Sigmoid colon (tissue), 7 donors: ENCODE measurements around the gene SERPINA6. TPM values are rescaled to one million over a fixed set of nuclear protein-coding genes. Genes with fewer than 3 reads are reported as not detected.
"Not testable (repeated sequence)": the region's sequence is repeated elsewhere in the genome, so short reads cannot be mapped to it uniquely, and the experiment has no call there.

Experiments
- DNase-seq: peaks from one replicate; pipeline ENCODE4 v3.0.0-alpha.2; 2019
- H3K27ac ChIP-seq, 4 donors: fragments of 200-600 bp; sonication (generic); one replicate each; pipeline ENCODE4 v1.5.1; 2016 to 2019; ENCODE audit warnings: mild to moderate bottlenecking in 1 of 4
- H3K27me3 ChIP-seq, 3 donors: fragments of 200-600 bp; sonication (generic); one replicate each; pipeline ENCODE4 v1.5.1; 2019; ENCODE audit warnings: mild to moderate bottlenecking in 1 of 3
- H3K36me3 ChIP-seq, 4 donors: fragments of 200-600 bp; sonication (generic); one replicate each; pipeline ENCODE4 v1.5.1; 2016 to 2019
- H3K4me1 ChIP-seq, 4 donors: fragments of 200-600 bp; sonication (generic); one replicate each; pipeline ENCODE4 v1.5.1; 2017 to 2019
- H3K4me3 ChIP-seq, 4 donors: fragments of 200-600 bp; sonication (generic); one replicate each; pipeline ENCODE4 v1.5.1; 2017 to 2019; ENCODE audit warnings: mild to moderate bottlenecking in 2 of 4, moderate library complexity in 1 of 4
- H3K9me3 ChIP-seq, 4 donors: fragments of 200-600 bp in 3 of 4; sonication (generic) in 3 of 4; one replicate each; pipeline versions ENCODE4 v1.5.1 to v1.6.1; 2013 to 2019
- CTCF ChIP-seq, 4 experiments: fragments of 450-650 bp in 3 of 4; fragments of 200-600 bp in 1 of 4; IDR thresholded peaks; one replicate each; pipeline ENCODE4 v1.5.1; 2016 to 2019; ENCODE audit warnings: antibody characterized with exemption in 4 of 4, mild to moderate bottlenecking in 3 of 4, moderate library complexity in 2 of 4
- EP300 ChIP-seq, 4 donors: sonication (generic); formaldehyde crosslinking; IDR thresholded peaks; one replicate each; pipeline ENCODE4 v1.6.1; 2017; ENCODE audit warnings: antibody characterized with exemption in 4 of 4
- POLR2A ChIP-seq, 2 donors: fragments of 450-650 bp; IDR thresholded peaks; one replicate each; pipeline ENCODE4 v1.6.1; 2016; ENCODE audit warnings: antibody characterized with exemption in 2 of 2, mild to moderate bottlenecking in 2 of 2, moderate library complexity in 2 of 2
- POLR2AphosphoS5 ChIP-seq, 4 donors: sonication (generic); formaldehyde crosslinking; IDR thresholded peaks; one replicate each; pipeline ENCODE4 v1.6.1; 2017; ENCODE audit warnings: antibody characterized with exemption in 4 of 4
- WGBS, 2 donors: extraction: QIAGEN DNeasy Blood & Tissue Kit; methylation state at CpG; one replicate each; pipeline ENCODE4 v1.1.7; 2013; 5-methylcytosine and 5-hydroxymethylcytosine counted together
- intact Hi-C: fragments of 100-400 bp; cut with DNase I; formaldehyde crosslinking; loops from one replicate; pipeline ENCODE4 v1.15.1; 2023
- polyA plus RNA-seq, 3 donors: library from polyadenylated mRNA; stranded (reverse); fragments of 200-250 nt; gene quantifications; one replicate each; pipeline ENCODE4 v1.2.3, GENCODE V29; 2013
- total RNA-seq, 4 donors: library from RNA; depleted of rRNA; stranded (reverse); fragments of >200 nt; gene quantifications; one replicate each; pipeline ENCODE4 v1.1.0, GENCODE V29; 2016
- donor health status: healthy with polysubstance abuse.
- donor health status: Bipolar disorder and iron deficiency.
- donor health status: healthy.

The SERPINA6 gene
- total and polyA plus RNA-seq, 7 donors: 2.0 TPM; not detected in 6

GRCh38 chr14:94267352-94267751 is 55.8 kb downstream of the SERPINA6 start:
- Histone ChIP-seq H3K27me3 (no peaks in the 10 kb centered on the region), H3K36me3 (peaks cover 0 to 3% (median 0%) of the 10 kb centered on the region in 4 donors), H3K27ac (no peak overlapping the region), H3K4me1 (no peaks in the 10 kb centered on the region), H3K9me3 (peaks cover 0 to 3% (median 0%) of the 10 kb centered on the region in 4 donors), H3K4me3 (no peak overlapping the region)
- no peak for DNase-seq
- no peak for TF ChIP-seq EP300 (IDR thresholded peaks at IDR 0.05)
- no peak for TF ChIP-seq POLR2A (IDR thresholded peaks at IDR 0.05)
- no peak for TF ChIP-seq POLR2AphosphoS5 (IDR thresholded peaks at IDR 0.05)
- no peak for TF ChIP-seq CTCF (IDR thresholded peaks at IDR 0.05)
- WGBS, 2 donors: 70 to 81% methylated on average over 1 of the region's 1 CpG
- intact Hi-C loops: no loop called here

GRCh38 chr14:94264195-94264594 is 58.9 kb downstream of the SERPINA6 start:
- H3K36me3 ChIP-seq, DNase-seq, H3K27ac ChIP-seq, H3K4me3 ChIP-seq, H3K27me3 ChIP-seq, H3K4me1 ChIP-seq, intact Hi-C loops, H3K9me3 ChIP-seq: not testable (repeated sequence)
- 71 to 90% methylated on average over 3 of the region's 3 CpGs for WGBS, 2 donors

Other genes with a start within 250 kb of the SERPINA6 start
- 100 to 1,000 TPM; 109 to 147 (median 133) TPM for gene DDX24, start 242.1 kb downstream of the SERPINA6 start, total RNA-seq
- gene DDX24, start 242.1 kb downstream of the SERPINA6 start, polyA plus RNA-seq: 10 to 100 TPM; 42.5 to 63.5 (median 43.2) TPM
- gene IFI27L1, start 242.0 kb downstream of the SERPINA6 start, total RNA-seq: 1 to 10 TPM; 6.7 to 8.6 (median 7.7) TPM
- gene IFI27L1, start 242.0 kb downstream of the SERPINA6 start, polyA plus RNA-seq: 10 to 100 TPM; 25.1 to 49.5 (median 30.6) TPM
- 100 to 1,000 TPM in 2 of 4 donors, 10 to 100 TPM in 2; 25.2 to 183 (median 98.3) TPM for gene IFI27, start 212.6 kb downstream of the SERPINA6 start, total RNA-seq
- gene IFI27, start 212.6 kb downstream of the SERPINA6 start, polyA plus RNA-seq: 1,000 to 10,000 TPM; 1,595 to 3,562 (median 2,792) TPM
- 100 to 1,000 TPM in 2 of 4 donors, 10 to 100 TPM in 2; 47.9 to 145 (median 91.7) TPM for gene IFI27L2, start 193.7 kb downstream of the SERPINA6 start, total RNA-seq
- gene IFI27L2, start 193.7 kb downstream of the SERPINA6 start, polyA plus RNA-seq: 100 to 1,000 TPM in 1 of 3 donors, 10 to 100 TPM in 2; 63.1 to 126 (median 84.7) TPM
- 1 to 10 TPM in 1 of 4 donors, under 1 TPM in 3; 0.27 to 3.0 (median 0.69) TPM for gene PPP4R4, start 149.0 kb downstream of the SERPINA6 start, total RNA-seq
- gene PPP4R4, start 149.0 kb downstream of the SERPINA6 start, polyA plus RNA-seq: under 1 TPM in 2 of 3 donors, not detected in 1; 0.07 to 0.60 TPM
- gene SERPINA10, start 30.1 kb downstream of the SERPINA6 start, total RNA-seq: not detected
- under 1 TPM in 1 of 3 donors, not detected in 2; 0.06 TPM for gene SERPINA10, start 30.1 kb downstream of the SERPINA6 start, polyA plus RNA-seq
- gene SERPINA2, start 43.4 kb upstream of the SERPINA6 start, total RNA-seq: not detected
- not detected for gene SERPINA2, start 43.4 kb upstream of the SERPINA6 start, polyA plus RNA-seq
- gene SERPINA1, start 65.3 kb upstream of the SERPINA6 start, total RNA-seq: 10 to 100 TPM in 1 of 4 donors, 1 to 10 TPM in 3; 1.9 to 26.6 (median 5.8) TPM
- 100 to 1,000 TPM; 103 to 134 (median 103) TPM for gene SERPINA1, start 65.3 kb upstream of the SERPINA6 start, polyA plus RNA-seq
- not detected for gene SERPINA11, start 129.5 kb upstream of the SERPINA6 start, total RNA-seq
- gene SERPINA11, start 129.5 kb upstream of the SERPINA6 start, polyA plus RNA-seq: under 1 TPM in 1 of 3 donors, not detected in 2; 0.06 TPM
- gene SERPINA9, start 152.9 kb upstream of the SERPINA6 start, total RNA-seq: not detected
- under 1 TPM in 1 of 3 donors, not detected in 2; 0.80 TPM for gene SERPINA9, start 152.9 kb upstream of the SERPINA6 start, polyA plus RNA-seq
- gene SERPINA12, start 186.1 kb upstream of the SERPINA6 start, total RNA-seq: not detected
- gene SERPINA12, start 186.1 kb upstream of the SERPINA6 start, polyA plus RNA-seq: not detected
- not detected for gene SERPINA4, start 238.1 kb upstream of the SERPINA6 start, total RNA-seq
- not detected for gene SERPINA4, start 238.1 kb upstream of the SERPINA6 start, polyA plus RNA-seq